Right lobe of liver (tissue), 6 donors: Measurements from ENCODE around the gene KCND3. TPM values are rescaled to one million over a fixed set of nuclear protein-coding genes. Genes with fewer than 3 reads are reported as not detected.
A peak's percentile ranks its signal among the peaks of the same experiment; 100 is the strongest.

Source experiments
- ATAC-seq, 4 donors: fragments of 200-7000 bp; cut with Tn5 transposase; one replicate each; pipeline ENCODE4 v1.9.1; 2020; ENCODE audit warnings: mild to moderate bottlenecking in 4 of 4, moderate library complexity in 4 of 4
- DNase-seq, 3 donors: peaks; one replicate each; pipeline ENCODE4 v3.0.0-alpha.2; 2020
- H3K27ac ChIP-seq, 3 donors: fragments of 200-600 bp; one replicate each; pipeline ENCODE4 v1.8.0; 2022
- H3K27me3 ChIP-seq, 2 donors: fragments of 200-600 bp; one replicate each; pipeline ENCODE4 v1.8.0; 2022
- H3K36me3 ChIP-seq, 4 donors: fragments of 200-600 bp; sonication (generic) in 1 of 4; one replicate each; pipeline versions ENCODE4 v1.5.1 to v1.8.0; 2017 to 2022; ENCODE audit warnings: control low read depth in 1 of 4
- H3K4me1 ChIP-seq, 4 donors: fragments of 200-600 bp; sonication (generic) in 1 of 4; one replicate each; pipeline versions ENCODE4 v1.5.1 to v1.8.0; 2017 to 2022; ENCODE audit warnings: control low read depth in 1 of 4
- H3K4me3 ChIP-seq, 3 donors: fragments of 200-600 bp; one replicate each; pipeline ENCODE4 v1.8.0; 2022
- H3K9me3 ChIP-seq, 4 donors: fragments of 200-600 bp; sonication (generic) in 1 of 4; one replicate each; pipeline versions ENCODE4 v1.5.1 to v1.8.0; 2017 to 2022; ENCODE audit warnings: control low read depth in 1 of 4
- POLR2A ChIP-seq: fragments of 450-650 bp; IDR thresholded peaks from one replicate; pipeline ENCODE4 v1.6.1; 2017; ENCODE audit warnings: antibody characterized with exemption, mild to moderate bottlenecking
- WGBS: methylation state at CpG from one replicate; pipeline ENCODE4 v1.1.6; 2018; ENCODE audit warnings: low coverage, low lambda C conversion rate; ENCODE audit not compliant: insufficient coverage; ENCODE audit errors: missing lambda C conversion rate; 5-methylcytosine and 5-hydroxymethylcytosine counted together
- intact Hi-C, 2 donors: fragments of 100-400 bp; cut with DNase I; formaldehyde crosslinking; loops; one replicate each; pipeline versions ENCODE4 v1.11.2 to v1.14.1; 2022
- total RNA-seq, 6 experiments: library from RNA; depleted of rRNA in 2 of 6; stranded (reverse); fragments of >200 nt in 2 of 6; fragmentation: NEBNext Ultra II Directional in 3 of 6; extraction: Animal tissue kit (Norgen Biotek cat#: 25700) in 3 of 6; gene quantifications; one replicate each; pipeline versions ENCODE4 v1.1.0 to v1.2.4, GENCODE V29; 2016 to 2023
- TF ChIP-seq, protein P1 (sequence below), 4 donors: fragments of 200-600 bp in 3 of 4; fragments of 450-650 bp in 1 of 4; IDR thresholded peaks; one replicate each; pipeline versions ENCODE4 v1.5.1 to v1.8.0; 2016 to 2022; ENCODE audit warnings: antibody characterized with exemption in 4 of 4, mild to moderate bottlenecking in 2 of 4
- donor health status: DM: no; HTN: yes; CAD: no.
- donor health status: DM: no; HTN: no; CAD: no.
- donor health status: DM: no; HTN: no; CAD: no.
- donor health status: DM: no; HTN: yes; CAD: no.
- donor health status: DM: no; HTN: yes; CAD: no.

The KCND3 gene
- total RNA-seq, 6 experiments from 2014 or later = 8.1 to 25.5 (median 16.2) TPM

DNA sequence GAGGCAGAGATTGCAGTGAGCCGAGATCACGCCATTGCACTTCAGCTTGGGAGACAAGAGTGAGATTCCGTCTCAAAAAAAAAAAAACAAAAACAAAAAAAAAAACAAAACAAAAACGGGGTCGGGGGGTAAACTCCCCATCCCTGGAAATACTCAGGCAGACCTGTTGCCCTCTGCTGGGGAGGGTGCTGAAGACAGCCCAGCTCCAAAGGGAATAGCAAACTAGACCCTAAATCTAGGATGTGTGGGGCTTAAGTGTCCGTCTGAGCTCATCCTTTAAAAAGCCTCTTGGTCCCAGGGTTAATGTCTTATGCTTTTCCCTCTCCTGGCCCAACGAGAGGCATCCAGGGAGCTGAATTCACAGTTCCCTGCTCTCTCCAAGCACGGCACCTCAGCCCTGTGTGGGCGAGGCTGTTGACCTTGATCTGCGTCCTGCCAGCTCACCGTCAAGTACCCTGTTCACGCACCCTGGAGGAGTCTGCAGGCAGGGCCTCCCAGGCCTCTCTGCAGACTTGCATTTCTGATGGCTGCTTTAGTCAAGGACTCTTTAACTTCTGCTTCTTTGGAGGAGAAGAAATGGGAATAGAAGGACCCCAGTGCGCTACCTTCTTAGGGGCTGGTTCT, 22.3 kb downstream of the KCND3 start:
- H3K27me3 ChIP-seq = no peaks in the 10 kb centered on the region
- ATAC-seq = peak in 2 of 4 donors; percentile 22 to 41
- TF ChIP-seq, protein P1, sequence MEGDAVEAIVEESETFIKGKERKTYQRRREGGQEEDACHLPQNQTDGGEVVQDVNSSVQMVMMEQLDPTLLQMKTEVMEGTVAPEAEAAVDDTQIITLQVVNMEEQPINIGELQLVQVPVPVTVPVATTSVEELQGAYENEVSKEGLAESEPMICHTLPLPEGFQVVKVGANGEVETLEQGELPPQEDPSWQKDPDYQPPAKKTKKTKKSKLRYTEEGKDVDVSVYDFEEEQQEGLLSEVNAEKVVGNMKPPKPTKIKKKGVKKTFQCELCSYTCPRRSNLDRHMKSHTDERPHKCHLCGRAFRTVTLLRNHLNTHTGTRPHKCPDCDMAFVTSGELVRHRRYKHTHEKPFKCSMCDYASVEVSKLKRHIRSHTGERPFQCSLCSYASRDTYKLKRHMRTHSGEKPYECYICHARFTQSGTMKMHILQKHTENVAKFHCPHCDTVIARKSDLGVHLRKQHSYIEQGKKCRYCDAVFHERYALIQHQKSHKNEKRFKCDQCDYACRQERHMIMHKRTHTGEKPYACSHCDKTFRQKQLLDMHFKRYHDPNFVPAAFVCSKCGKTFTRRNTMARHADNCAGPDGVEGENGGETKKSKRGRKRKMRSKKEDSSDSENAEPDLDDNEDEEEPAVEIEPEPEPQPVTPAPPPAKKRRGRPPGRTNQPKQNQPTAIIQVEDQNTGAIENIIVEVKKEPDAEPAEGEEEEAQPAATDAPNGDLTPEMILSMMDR (IDR thresholded peaks at IDR 0.05) = no peak
- no peak for TF ChIP-seq POLR2A
- H3K36me3 ChIP-seq = no peaks in the 10 kb centered on the region
- H3K4me1 ChIP-seq = no peaks in the 10 kb centered on the region
- DNase-seq = no peak
- no peaks in the 10 kb centered on the region for H3K9me3 ChIP-seq
- H3K4me3 ChIP-seq = no peak overlapping the region
- H3K27ac ChIP-seq = no peak overlapping the region
- intact Hi-C loops = no loop called here
- WGBS = 71% methylated on average over 4 of the region's 13 CpGs

DNA sequence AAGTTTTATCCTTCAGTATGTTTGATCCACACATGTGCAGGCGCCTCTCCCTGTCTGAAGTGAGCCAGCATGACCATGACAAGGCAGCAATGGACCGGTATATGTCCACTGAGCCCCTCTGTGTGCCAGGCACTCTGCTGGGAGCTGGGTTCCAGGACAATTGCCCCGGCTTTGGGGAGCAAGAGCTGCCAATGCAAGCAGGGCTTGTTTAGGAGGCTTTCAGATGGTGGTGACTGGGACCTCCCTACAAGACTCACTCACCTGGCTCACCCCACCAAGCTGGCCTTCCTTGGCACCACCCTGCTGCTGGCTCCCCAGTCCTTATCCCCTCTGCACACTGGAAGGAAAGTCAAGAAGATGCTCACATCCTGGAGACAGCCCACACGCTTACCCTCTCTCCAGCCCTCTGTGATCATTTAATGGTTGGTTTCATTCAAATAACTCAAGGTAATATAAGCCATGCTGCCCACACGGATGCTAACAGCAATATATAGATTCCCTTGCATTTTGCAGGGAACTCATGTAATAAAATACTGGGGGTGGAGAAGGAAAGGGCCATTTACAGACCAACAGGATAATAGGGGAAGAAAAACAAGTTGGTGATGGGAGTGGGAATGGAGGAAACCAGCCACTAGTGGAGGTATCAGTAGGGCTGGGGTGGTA, 23.6 kb downstream of the KCND3 start:
- no peaks in the 10 kb centered on the region for H3K4me1 ChIP-seq
- DNase-seq = no peak
- TF ChIP-seq POLR2A = no peak
- TF ChIP-seq, protein P1 (IDR thresholded peaks at IDR 0.05) = no peak
- no peak for ATAC-seq
- 76% methylated on average over 4 of the region's 5 CpGs for WGBS
- H3K4me3 ChIP-seq = no peak overlapping the region
- no peaks in the 10 kb centered on the region for H3K27me3 ChIP-seq
- H3K36me3 ChIP-seq = no peaks in the 10 kb centered on the region
- intact Hi-C loops = no loop called here
- no peak overlapping the region for H3K27ac ChIP-seq
- no peaks in the 10 kb centered on the region for H3K9me3 ChIP-seq

DNA sequence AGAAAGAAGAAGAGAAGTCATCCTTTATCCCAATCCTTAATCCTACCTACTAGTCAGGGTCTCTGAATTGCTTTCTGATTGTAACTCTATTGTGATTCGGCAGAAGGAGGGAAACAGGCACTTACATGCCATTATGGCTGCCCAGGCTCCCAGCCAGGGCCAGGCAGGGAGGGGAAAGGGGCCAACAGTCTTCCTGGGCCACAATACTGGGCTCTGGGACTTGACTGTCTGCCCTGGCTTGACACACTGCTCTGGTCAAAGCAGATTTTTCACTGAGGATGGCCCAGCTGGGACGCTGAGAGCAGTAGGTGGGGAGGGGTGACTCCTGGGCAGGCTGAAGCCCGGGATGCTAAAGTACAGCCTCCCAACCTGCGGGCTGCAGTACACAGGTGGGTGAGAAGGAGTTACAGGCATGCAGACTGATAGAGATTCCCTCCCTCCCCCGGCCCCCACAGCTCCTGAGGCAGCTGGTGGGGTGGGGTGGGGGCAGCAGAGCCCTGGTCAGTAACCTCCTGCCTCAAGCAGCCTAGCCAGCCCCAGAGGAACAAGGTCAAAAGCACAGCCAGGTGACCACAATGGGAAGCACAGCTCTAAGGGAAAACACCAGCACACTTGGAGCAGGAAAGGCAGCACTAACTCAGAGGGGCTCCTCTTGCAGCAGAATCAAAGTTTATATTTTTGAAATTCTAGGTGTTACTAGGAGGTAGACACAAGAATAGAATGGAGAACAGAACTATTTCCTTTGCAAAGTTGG, 25.3 kb downstream of the KCND3 start:
- H3K9me3 ChIP-seq = no peaks in the 10 kb centered on the region
- DNase-seq (no peak), ATAC-seq (no peak)
- H3K27me3 ChIP-seq = no peaks in the 10 kb centered on the region
- intact Hi-C loops = no loop called here
- no peak overlapping the region for H3K27ac ChIP-seq
- 29% methylated on average over 1 of the region's 5 CpGs for WGBS
- no peaks in the 10 kb centered on the region for H3K36me3 ChIP-seq
- no peak overlapping the region for H3K4me3 ChIP-seq
- H3K4me1 ChIP-seq = no peaks in the 10 kb centered on the region
- TF ChIP-seq, protein P1 (IDR thresholded peaks at IDR 0.05) = no peak
- TF ChIP-seq POLR2A = no peak

DNA sequence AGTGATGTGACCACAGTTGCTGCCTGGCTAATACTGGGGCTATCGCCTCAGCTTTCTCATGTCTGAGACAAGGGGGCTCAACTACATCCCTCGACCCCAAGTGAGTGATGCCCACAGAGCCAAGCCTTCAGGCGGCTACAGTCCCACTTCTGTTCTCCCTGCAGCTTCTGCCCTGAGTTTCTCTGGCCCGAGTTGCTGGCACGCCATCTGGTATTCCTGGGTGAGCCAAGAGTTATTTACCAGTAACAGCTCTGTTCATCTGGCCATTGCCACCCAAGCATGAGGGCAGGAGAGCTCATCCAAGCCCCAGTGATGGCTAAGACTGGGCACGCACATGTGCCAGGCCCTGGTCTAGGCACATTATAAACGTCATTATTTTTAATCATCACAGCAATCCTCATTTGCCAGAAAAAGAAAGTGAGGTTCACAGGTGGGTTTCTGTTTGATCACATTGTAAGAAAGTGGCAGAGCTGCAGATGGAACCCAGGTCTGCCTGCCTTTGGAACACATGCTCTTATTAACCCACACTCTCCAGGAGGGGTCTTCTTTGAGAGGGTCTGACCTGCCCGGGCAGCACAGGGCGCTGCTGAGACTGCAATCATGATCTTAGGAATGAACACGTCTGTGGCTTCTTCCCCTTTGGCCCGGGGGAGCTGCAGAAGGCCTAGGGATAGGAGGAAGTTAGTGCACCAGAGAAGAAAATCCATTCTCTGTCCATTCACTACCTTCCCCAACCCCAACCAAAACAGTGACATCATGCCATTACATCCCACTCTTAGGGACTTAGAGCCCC, 27.5 kb downstream of the KCND3 start:
- DNase-seq (no peak), ATAC-seq (no peak)
- no peaks in the 10 kb centered on the region for H3K36me3 ChIP-seq
- no peak overlapping the region for H3K27ac ChIP-seq
- no peaks in the 10 kb centered on the region for H3K9me3 ChIP-seq
- no peak for TF ChIP-seq POLR2A
- TF ChIP-seq, protein P1 (IDR thresholded peaks at IDR 0.05) = no peak
- no peaks in the 10 kb centered on the region for H3K27me3 ChIP-seq
- WGBS = 77% methylated on average over 6 of the region's 11 CpGs
- intact Hi-C loops = no loop called here
- no peaks in the 10 kb centered on the region for H3K4me1 ChIP-seq
- no peak overlapping the region for H3K4me3 ChIP-seq
